ENCODE data around the gene ASPA. TPM values are rescaled to one million over a fixed set of nuclear protein-coding genes. Genes with fewer than 3 reads are reported as not detected.

ASPA gene
- total RNA-seq, 1 donor from 2014 or later: 0.06 TPM

GRCh38 chr17:3544365-3544764 lies 68.6 kb downstream of the ASPA start:
- no peak for TF ChIP-seq CTCF (conservative IDR thresholded peaks at IDR 0.05; ENCODE audit: low read depth, low read length)
- H3K4me3 ChIP-seq (ENCODE audit: low read depth, low read length): no peak overlapping the region
- DNase-seq (ENCODE audit: low read depth): no peak

- DNase-seq (ENCODE audit: low read depth): no peak
- H3K4me3 ChIP-seq (ENCODE audit: low read depth, low read length): no peak overlapping the region
- no peak for TF ChIP-seq CTCF (conservative IDR thresholded peaks at IDR 0.05; ENCODE audit: low read depth, low read length)
These were observed 69.4 kb downstream of the ASPA start for GRCh38 chr17:3545151-3545550.

GRCh38 chr17:3546521-3546920 lies 70.7 kb downstream of the ASPA start:
- DNase-seq (ENCODE audit: low read depth): no peak
- no peak for TF ChIP-seq CTCF (conservative IDR thresholded peaks at IDR 0.05; ENCODE audit: low read depth, low read length)
- H3K4me3 ChIP-seq (ENCODE audit: low read depth, low read length): no peak overlapping the region

GRCh38 chr17:3546997-3547396 lies 71.2 kb downstream of the ASPA start:
- no peak overlapping the region for H3K4me3 ChIP-seq (ENCODE audit: low read depth, low read length)
- DNase-seq (ENCODE audit: low read depth): no peak
- TF ChIP-seq CTCF (conservative IDR thresholded peaks at IDR 0.05; ENCODE audit: low read depth, low read length): no peak

GRCh38 chr17:3547628-3548027 lies 71.8 kb downstream of the ASPA start:
- no peak for TF ChIP-seq CTCF (conservative IDR thresholded peaks at IDR 0.05; ENCODE audit: low read depth, low read length)
- H3K4me3 ChIP-seq (ENCODE audit: low read depth, low read length): no peak overlapping the region
- DNase-seq (ENCODE audit: low read depth): no peak

- no peak for DNase-seq (ENCODE audit: low read depth)
- no peak overlapping the region for H3K4me3 ChIP-seq (ENCODE audit: low read depth, low read length)
- TF ChIP-seq CTCF (conservative IDR thresholded peaks at IDR 0.05; ENCODE audit: low read depth, low read length): no peak
These were observed 73.9 kb downstream of the ASPA start for GRCh38 chr17:3549610-3550162.

- no peak for TF ChIP-seq CTCF (conservative IDR thresholded peaks at IDR 0.05; ENCODE audit: low read depth, low read length)
- no peak overlapping the region for H3K4me3 ChIP-seq (ENCODE audit: low read depth, low read length)
- no peak for DNase-seq (ENCODE audit: low read depth)
These were observed 75.4 kb downstream of the ASPA start for GRCh38 chr17:3551189-3551588.

Data from epithelial cell of proximal tubule (primary cell).